GM19452 (cell line): ENCODE measurements around the gene ANO2.
"Not testable (repeated sequence)": the region's sequence is repeated elsewhere in the genome, so short reads cannot be mapped to it uniquely, and the experiment has no call there.

Experiments used
- ATAC-seq: cut with Tn5 transposase; IDR thresholded peaks from one replicate; pipeline ENCODE4 v1.9.1; 2021; ENCODE audit not compliant: unreplicated experiment

ANO2 gene

GRCh38 chr12:5688226-5688625, 256.8 kb downstream of the ANO2 start:
- ATAC-seq = no peak

DNA sequence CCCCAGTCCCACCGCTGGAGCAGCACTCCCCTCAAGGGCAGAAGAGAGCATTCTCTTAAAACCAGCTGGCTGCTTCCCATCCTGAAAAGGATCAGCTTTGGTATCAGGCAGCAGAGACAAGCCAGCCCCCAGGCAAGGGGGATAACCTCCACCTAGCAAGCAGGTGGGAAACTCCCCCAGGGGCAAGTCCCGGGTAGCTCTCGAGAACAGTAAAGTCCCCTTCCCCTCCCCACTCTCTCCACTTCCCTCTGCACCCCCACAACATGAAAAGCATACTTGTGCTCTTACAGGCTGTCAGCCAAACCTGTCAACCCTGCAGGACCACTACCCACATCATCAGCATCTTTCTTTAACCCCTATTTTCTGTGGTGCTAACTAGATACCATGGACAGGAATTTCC, 259.1 kb downstream of the ANO2 start:
- ATAC-seq = no peak

DNA sequence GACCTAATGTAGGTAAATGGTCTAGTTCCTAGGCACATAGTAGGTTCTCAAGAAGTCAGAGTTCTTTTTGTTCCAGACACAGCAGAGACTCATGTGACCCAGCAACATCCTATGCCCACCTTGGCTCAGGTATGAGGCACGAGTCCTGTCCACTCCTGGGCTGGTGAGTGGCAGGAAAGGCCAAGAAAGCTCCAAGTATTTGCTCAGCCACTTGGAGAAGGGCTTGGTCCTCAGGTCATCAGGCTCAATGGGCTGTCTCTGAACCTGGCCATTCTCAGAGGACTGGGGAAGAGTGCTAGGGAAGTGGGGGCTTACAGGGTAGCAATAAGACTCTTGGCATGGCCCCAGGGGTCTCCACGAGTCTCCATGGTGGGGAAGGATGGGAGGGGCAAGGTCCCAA, 260.1 kb downstream of the ANO2 start:
- no peak for ATAC-seq

DNA sequence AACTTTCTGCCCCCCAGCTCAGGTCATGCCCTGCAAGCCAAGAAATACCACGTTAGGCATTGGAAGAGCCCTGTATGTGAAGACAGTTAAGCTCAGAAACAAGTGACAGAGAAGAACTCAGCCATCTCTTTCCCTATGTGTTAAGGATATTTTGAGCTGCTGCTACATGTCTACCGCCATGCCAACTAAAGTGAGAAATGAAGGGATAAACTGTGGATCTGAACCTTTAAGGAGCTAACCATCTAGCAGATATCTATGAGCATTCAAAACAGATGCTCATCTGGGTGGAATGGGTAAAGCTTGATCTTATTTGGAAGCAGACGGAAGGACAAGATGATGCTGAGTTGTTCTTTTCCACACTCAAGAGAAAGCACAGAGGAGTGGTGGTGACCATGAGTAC, 262.5 kb downstream of the ANO2 start:
- no peak for ATAC-seq

GRCh38 chr12:5678176-5678575, 266.9 kb downstream of the ANO2 start:
- no peak for ATAC-seq

DNA sequence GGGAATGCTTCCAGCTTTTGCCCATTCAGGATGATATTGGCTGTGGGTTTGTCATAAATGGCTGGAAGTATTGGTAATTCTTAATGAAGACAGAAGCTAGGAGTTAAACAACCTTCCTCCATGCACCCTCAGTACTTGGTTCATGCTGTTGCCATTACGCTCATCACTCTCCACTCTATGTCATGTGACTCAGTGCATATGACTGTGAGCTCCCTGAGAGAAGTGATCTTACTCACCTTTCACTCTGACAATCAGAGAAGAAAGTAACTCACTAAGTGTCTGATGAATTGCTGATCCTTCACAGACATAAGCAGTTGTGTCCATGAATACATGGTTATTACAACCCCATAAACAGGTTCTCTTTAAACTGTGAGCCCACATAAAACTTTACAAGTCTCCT, 275.4 kb downstream of the ANO2 start:
- ATAC-seq = not testable (repeated sequence)

DNA sequence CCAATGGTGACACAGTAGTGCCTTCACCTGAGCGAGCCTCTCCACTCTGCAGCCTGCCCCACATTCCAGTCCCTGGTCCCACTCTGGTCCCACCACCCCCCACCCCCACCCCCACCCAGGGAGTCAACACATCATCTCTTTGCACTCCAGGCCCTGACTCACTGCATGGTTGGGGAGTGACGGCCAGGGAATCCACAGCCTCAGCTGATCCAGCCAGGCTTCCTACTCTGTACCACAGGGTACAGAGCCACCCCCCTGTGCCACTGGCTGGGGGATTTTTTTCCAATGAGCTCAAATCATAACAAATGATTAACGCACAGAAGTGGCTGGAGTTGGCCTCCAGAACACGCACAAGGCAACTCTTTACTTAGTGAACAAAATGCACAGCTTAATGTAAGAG, 279.4 kb downstream of the ANO2 start:
- no peak for ATAC-seq

DNA sequence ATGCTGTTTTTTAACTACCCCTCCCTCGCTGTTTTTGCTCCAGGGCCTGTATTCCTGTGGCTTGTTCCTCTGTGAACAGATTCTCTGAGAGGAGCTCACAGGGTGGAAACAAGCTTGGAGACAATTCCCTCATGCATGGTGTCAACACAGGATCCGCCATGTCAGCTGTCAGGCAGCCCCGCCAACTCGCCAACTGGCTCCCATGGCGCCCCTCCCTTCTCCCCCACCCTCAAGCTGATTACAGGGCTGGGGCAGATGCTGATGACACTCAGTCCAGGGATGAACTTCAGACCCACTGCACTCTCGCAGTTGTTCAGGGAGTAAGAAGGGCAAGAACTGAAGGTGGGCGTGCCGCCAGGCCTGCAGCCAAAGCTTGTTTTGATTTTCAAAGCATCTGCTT, 283.2 kb downstream of the ANO2 start:
- ATAC-seq = no peak

GRCh38 chr12:5660238-5660637, 284.8 kb downstream of the ANO2 start:
- ATAC-seq = no peak

DNA sequence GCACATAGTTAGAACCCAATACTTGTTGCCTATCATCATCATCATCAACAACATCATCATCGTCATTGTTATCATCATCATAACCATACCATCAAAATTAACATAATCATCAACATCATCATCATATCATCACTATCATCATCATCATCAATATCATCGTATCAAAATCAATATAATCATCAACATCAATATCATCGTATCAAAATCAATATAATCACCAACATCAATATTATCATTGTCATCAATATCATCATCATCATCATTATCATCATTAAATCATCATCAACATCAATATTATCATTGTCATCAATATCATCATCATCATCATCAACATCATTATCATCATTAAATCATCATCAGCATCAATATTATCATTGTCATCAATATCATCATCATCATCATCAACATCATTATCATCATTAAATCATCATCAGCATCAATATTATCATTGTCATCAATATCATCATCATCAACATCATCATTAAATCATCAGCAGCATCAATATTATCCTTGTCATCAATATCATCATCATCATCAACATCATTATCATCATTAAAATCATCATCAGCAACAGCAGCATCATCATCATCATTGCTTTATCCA, 286.6 kb downstream of the ANO2 start:
- not testable (repeated sequence) for ATAC-seq

DNA sequence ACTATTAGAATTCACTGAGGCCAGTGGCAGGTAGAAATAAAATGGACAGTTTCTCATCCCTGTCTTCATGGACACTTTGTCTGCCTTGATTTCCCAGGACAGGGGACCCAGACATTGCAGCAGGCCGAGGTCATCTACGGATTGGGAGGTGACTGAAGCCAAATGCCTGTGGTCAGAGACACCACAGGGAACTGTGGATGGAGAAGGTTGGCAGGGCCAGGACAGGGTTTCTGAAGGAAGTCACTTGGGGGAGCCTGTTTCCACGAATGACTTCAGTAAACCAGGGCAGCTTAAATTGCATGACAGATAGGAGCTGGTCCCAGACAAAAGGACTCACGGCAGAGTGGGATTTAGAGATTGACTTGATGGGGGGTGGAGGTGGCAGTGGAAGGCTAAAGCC, 288.2 kb downstream of the ANO2 start:
- no peak for ATAC-seq

DNA sequence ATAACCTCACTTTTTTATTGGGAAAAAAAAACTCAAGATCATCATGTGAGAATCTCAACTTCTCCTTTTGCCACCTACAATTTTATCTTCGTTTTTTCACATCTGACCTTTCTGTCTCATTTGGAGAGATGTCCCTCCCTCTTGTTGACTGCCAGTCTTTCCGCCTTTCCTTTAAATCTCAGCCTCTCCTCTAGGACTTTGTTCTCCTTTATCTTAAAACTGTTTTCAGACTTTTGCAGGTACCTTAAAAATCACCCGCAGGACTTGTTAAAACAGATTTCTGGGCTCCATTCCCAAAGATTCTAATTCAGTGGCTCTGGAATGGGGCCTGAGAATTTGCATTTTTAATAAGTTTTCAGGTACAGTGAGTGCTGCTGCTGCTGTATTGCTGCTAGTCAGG, 289.9 kb downstream of the ANO2 start:
- ATAC-seq = no peak

DNA sequence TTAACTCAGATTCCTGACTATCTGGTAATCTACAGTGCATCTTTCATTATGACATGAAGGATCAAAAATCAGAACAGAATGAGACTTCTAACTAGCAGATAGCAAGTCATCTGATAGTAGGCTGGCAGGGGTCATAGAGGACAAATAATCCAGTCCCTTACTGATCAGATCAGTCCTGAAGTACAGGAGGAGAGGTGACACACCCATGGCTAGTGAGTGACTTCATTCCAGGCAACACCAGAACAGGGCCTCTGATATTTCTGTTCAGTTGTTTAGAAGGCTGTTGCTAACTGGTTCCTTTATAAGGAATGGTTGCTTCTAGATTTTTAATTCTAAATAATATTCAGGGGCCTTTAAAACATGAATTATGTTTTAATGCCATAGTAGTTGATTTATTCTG, 291.0 kb downstream of the ANO2 start:
- ATAC-seq = no peak

DNA sequence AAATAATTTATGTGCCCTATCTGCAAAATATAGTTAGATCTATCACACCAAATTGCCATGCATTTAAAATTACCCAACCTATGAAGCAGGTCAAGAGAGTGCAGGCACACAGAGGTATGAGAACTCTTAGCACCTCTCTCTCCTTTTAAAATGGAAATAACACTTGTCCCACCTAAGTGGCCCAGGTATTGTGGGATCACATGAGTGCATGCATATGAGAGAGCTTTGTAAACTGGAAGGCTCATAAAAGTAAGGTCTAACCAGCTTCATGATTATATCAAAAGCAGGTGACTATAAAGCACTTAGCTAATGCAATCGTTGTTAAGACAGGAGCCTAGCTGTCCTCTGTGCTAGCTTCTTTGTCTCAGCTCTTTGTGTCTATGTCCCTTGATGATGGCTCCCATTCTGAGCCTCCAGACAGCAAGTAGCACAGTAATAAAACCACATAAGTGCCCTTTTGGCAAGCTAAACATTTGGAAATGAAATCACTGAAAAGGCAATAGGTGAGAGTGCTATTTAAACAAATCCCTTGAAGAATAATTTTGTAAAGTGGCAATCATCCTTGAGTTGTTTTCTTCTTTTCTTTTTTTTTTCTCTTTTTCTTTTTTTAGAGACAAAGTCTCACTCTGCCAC, 294.1 kb downstream of the ANO2 start:
- no peak for ATAC-seq

- no peak for ATAC-seq
Measured at GRCh38 chr12:5650281-5650680, 294.8 kb downstream of the ANO2 start.

GRCh38 chr12:5648692-5649359, 296.2 kb downstream of the ANO2 start:
- no peak for ATAC-seq

DNA sequence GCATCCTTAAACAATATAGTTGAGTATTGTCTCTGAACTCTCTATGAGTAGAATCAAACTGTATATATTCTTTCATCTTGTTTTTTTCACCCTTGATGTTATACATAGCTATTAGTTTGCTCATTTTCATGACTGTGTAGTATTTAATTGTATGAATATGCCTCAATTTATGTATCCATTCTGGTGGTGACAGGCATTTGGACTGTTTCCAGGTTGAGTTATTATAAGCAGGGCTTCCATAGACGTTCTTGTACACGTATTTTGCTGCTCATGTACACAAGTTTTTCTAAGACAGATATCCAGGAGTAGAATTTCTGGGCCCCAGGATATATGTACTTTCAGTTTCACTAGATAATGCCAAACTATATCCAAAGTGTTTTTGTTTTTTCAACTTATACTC, 301.8 kb downstream of the ANO2 start:
- ATAC-seq = no peak

- ATAC-seq = no peak
Measured at GRCh38 chr12:5637698-5638097, 307.4 kb downstream of the ANO2 start.

DNA sequence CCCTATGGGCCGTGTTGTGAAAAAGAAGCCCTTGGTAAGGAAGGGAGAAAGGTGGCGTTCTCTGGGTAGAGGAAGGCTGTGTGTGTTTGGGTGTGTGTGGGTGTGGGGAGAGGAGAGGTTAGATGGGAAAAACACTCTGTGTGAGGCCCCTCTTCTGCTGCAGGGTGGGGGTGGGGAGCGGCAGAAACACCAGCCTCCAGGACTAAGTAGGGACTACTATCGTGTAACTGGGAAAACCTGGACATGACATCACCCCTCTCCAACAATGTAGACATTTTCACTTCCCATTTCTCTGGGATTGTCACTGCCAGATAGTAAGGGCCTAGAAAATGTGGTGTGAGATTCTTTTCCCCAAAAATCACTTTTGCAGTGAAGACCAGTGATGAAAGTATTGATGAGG, 308.2 kb downstream of the ANO2 start:
- no peak for ATAC-seq

- no peak for ATAC-seq
Measured at GRCh38 chr12:5633106-5633505, 312.0 kb downstream of the ANO2 start.

DNA sequence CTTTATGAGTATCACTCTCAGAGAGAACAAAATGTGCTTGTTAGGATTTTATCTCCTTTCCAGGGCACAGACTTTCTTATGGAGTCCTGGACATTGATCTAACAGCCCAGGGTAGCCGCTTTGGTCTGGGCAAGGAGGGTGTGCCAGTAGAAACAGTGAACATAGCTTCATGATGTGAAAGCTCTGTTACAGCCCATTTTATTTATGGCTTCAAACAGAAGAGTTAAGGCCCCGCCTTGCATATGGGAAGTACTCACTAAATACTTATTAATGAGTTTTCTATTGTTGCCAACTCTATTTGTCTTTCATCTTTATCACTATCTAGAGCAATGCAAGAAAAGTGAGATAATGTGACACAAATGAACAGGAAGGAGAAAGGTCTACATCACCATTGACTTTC, 312.6 kb downstream of the ANO2 start:
- ATAC-seq = no peak

DNA sequence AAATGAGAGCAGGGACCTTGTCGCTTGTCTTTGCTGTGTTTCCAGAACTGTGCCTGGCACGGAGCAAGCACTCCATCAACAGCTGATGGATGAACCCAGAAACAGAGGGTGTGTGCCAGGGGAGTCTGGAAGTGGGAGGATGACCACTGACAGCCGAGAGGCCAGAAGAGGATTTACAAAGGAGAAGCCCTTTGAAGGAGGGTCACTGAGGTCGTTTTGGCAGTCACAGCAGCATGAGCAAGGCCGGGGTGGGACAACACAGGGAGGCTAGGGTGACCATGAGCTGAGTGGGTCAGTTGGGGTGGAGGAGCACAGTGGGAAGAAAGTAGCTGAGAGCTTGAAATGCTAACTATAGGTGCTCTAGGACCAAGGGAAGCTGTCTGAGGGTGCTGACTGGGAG, 313.6 kb downstream of the ANO2 start:
- no peak for ATAC-seq

DNA sequence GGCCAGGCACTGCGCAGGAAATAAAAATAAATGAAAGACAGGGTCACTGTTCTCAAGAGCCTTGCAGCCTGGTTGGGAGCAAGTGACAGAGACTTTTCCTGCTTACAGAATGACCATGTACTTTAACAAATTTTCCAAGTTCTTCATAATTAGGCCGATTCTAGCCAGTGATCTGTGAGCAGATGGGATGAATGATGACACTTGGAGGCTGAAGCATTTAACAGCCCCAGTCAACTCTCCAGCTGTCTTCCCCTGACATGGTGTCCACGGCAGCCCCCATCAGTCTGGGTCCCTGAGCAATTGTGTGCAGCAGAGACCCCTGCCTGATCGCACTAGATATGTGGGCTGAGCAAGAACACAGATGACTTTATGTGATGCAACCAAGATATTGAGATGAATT, 314.3 kb downstream of the ANO2 start:
- ATAC-seq = no peak
